Nephron (organoid): Measurements from ENCODE around the gene KIF23.

ENCODE experiments used
- H3K27ac Mint-ChIP-seq, 3 experiments: 2 replicates each; pipeline ENCODE4 v1.8.0; 2020; ENCODE audit warnings: mixed read lengths in 3 of 3, mild to moderate bottlenecking in 2 of 3, moderate library complexity in 1 of 3
- H3K27me3 Mint-ChIP-seq: 2 replicates; pipeline ENCODE4 v1.8.0; 2021; ENCODE audit warnings: low read depth, mild to moderate bottlenecking, moderate library complexity, mixed read lengths
- H3K36me3 Mint-ChIP-seq: 2 replicates; pipeline ENCODE4 v1.8.0; 2020; ENCODE audit warnings: low read depth, mixed read lengths
- H3K4me1 Mint-ChIP-seq: 2 replicates; pipeline ENCODE4 v1.8.0; 2020; ENCODE audit warnings: mixed read lengths
- H3K4me3 Mint-ChIP-seq, 3 experiments: 2 replicates each; pipeline ENCODE4 v1.8.0; 2020; ENCODE audit warnings: mild to moderate bottlenecking in 3 of 3, mixed read lengths in 3 of 3, moderate library complexity in 2 of 3
- H3K9me3 Mint-ChIP-seq: 2 replicates; pipeline ENCODE4 v1.8.0; 2020; ENCODE audit warnings: mixed read lengths
- TF ChIP-seq, protein P1 (sequence below), 3 experiments: fragments of 200-600 bp; sonication (generic); IDR thresholded peaks; one replicate each; pipeline ENCODE4 v1.5.0; 2021; ENCODE audit warnings: antibody characterized with exemption in 3 of 3; ENCODE audit not compliant: unreplicated experiment in 3 of 3

The KIF23 gene

DNA sequence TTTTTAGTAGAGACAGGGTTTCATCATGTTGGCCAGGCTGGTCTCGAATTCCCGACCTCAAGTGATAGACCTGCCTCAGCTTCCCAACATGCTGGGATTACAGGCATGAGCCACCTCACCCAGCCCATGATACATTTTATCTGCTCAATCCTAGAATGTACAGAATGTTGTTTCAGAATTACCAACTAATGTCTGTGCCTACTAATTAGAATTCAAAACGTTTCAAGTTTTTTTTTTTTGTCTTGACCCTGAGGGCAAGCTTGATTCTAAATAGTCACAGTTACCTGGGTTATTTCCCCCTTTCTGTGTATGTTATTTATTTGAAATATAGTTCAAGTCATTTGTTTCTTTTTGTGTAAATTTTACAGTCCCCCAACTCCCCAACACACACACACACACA, 5.3 kb upstream of the KIF23 start:
- H3K4me1 Mint-ChIP-seq, result peaks cover 8% of the 10 kb centered on the region
- no peak overlapping the region for H3K27ac Mint-ChIP-seq
- TF ChIP-seq, protein P1, sequence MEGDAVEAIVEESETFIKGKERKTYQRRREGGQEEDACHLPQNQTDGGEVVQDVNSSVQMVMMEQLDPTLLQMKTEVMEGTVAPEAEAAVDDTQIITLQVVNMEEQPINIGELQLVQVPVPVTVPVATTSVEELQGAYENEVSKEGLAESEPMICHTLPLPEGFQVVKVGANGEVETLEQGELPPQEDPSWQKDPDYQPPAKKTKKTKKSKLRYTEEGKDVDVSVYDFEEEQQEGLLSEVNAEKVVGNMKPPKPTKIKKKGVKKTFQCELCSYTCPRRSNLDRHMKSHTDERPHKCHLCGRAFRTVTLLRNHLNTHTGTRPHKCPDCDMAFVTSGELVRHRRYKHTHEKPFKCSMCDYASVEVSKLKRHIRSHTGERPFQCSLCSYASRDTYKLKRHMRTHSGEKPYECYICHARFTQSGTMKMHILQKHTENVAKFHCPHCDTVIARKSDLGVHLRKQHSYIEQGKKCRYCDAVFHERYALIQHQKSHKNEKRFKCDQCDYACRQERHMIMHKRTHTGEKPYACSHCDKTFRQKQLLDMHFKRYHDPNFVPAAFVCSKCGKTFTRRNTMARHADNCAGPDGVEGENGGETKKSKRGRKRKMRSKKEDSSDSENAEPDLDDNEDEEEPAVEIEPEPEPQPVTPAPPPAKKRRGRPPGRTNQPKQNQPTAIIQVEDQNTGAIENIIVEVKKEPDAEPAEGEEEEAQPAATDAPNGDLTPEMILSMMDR (IDR thresholded peaks at IDR 0.05; ENCODE audit: unreplicated experiment in 3 of 3), result no peak
- H3K9me3 Mint-ChIP-seq, result no peaks in the 10 kb centered on the region
- no peaks in the 10 kb centered on the region for H3K36me3 Mint-ChIP-seq
- no peak overlapping the region for H3K4me3 Mint-ChIP-seq
- H3K27me3 Mint-ChIP-seq, result peaks cover 3% of the 10 kb centered on the region

DNA sequence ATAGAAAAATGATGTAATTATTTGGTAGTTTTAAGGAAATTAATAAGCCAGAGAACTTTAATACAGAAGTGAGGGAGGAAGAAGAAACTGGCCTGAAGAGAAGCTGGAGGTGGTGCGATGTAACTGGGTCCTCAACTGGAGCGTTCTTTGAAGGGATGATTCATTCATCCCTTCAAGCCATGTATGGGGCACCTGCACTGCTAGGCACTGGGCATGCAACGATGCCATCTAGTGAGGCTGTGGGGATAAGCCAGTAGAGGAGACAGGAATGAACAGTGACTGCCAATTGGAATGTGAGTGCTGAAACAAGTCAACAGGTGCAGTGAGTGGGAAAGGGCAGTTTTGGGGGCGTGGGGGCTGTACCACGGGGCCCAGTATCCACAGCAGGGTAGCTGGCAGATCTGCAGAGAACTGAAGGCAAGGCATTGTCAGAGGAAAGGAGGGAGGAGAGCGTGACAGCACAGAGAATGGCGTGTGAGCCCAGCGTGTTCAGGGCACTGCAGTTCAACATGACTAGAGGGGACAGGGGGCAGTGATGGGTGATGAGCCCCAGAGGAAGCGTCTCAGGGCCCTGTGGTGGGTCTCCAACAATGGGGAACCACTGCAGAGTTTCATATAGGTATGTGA, 3.8 kb upstream of the KIF23 start:
- no peak overlapping the region for H3K4me3 Mint-ChIP-seq
- no peak overlapping the region for H3K27ac Mint-ChIP-seq
- no peaks in the 10 kb centered on the region for H3K9me3 Mint-ChIP-seq
- H3K27me3 Mint-ChIP-seq, result peaks cover 8% of the 10 kb centered on the region
- no peaks in the 10 kb centered on the region for H3K36me3 Mint-ChIP-seq
- TF ChIP-seq, protein P1 (IDR thresholded peaks at IDR 0.05; ENCODE audit: unreplicated experiment in 3 of 3), result peak in 2 of 3 experiments; percentile 21 to 38
- peaks cover 12% of the 10 kb centered on the region for H3K4me1 Mint-ChIP-seq

DNA sequence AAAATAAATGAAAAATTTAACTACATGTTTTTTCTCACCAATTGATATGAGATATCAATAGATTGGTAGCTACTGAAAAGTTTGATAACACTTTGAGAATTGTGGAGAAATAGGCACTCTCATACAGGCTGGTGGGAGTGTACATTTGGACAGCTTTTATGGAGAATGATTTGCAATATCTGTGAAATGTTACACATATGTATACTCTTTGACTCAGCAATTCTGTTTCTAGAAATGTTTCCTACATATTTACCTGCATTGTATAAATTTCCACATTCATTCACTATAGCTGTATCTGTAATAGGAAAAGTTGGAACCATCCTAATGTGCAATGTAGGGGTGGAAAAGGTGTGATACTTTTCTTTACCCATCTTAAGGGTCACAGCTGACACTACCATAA, 1.9 kb upstream of the KIF23 start:
- Mint-ChIP-seq H3K27me3 (peaks cover 4% of the 10 kb centered on the region), H3K4me1 (peaks cover 19% of the 10 kb centered on the region), H3K4me3 (peak overlapping the region in 1 of 3 experiments; percentile 59), H3K9me3 (no peaks in the 10 kb centered on the region), H3K27ac (no peak overlapping the region), H3K36me3 (no peaks in the 10 kb centered on the region)
- TF ChIP-seq, protein P1 (IDR thresholded peaks at IDR 0.05; ENCODE audit: unreplicated experiment in 3 of 3), result no peak

DNA sequence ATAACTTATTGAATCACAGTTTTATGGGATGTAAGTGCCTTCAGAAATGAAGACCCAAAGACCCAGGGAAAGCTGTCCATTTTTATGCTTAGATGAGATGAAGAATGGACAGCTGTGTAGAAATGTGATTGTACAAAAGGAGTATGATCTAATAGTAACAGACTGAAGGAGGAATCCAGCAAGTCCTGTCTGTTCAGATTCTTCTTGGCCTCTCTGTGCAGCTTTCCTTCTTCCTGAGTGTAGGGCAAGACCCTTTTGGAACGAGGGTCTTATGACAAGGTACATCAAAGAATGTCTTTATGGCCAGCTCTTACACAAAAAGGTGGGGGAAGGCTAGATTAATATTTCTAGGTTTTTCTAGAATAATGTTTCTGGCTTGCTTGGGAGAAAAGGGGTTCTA, 1.4 kb upstream of the KIF23 start:
- peaks cover 4% of the 10 kb centered on the region for H3K27me3 Mint-ChIP-seq
- no peaks in the 10 kb centered on the region for H3K9me3 Mint-ChIP-seq
- peaks cover 3% of the 10 kb centered on the region for H3K36me3 Mint-ChIP-seq
- H3K27ac Mint-ChIP-seq, result no peak overlapping the region
- H3K4me1 Mint-ChIP-seq, result peaks cover 19% of the 10 kb centered on the region
- peak overlapping the region; percentile 91 to 95 (median 91) for H3K4me3 Mint-ChIP-seq
- TF ChIP-seq, protein P1 (IDR thresholded peaks at IDR 0.05; ENCODE audit: unreplicated experiment in 3 of 3), result no peak

DNA sequence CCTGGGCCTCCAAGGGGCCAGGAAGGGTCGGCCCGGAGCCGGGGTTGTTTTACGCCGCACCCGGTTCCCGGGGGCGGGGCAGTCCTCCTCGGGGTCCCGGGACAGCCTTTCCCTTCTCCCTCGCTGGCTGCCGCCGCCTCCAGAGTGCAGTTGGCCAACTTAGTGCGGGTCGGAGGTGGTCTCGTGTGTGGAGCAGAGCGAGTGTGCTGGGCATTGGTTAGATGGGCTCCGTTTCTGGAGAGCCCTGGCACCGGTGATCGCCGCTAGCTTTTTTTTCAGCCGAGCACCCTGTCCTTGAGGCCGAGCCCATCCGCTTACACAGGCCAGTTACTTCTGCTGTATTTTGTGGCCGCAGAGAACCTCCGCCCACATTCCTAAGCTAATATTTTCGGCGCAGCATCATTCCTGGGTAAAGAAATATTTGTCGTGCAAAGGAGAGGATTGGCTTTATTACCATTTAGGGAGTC, 585 bp downstream of the KIF23 start:
- H3K27me3 Mint-ChIP-seq, result peaks cover 4% of the 10 kb centered on the region
- H3K27ac Mint-ChIP-seq, result peak overlapping the region; percentile 68 to 85 (median 84)
- peaks cover 18% of the 10 kb centered on the region for H3K36me3 Mint-ChIP-seq
- H3K4me1 Mint-ChIP-seq, result peaks cover 19% of the 10 kb centered on the region
- H3K4me3 Mint-ChIP-seq, result peak overlapping the region; percentile 87 to 89 (median 89)
- H3K9me3 Mint-ChIP-seq, result no peaks in the 10 kb centered on the region
- TF ChIP-seq, protein P1 (IDR thresholded peaks at IDR 0.05; ENCODE audit: unreplicated experiment in 3 of 3), result no peak

DNA sequence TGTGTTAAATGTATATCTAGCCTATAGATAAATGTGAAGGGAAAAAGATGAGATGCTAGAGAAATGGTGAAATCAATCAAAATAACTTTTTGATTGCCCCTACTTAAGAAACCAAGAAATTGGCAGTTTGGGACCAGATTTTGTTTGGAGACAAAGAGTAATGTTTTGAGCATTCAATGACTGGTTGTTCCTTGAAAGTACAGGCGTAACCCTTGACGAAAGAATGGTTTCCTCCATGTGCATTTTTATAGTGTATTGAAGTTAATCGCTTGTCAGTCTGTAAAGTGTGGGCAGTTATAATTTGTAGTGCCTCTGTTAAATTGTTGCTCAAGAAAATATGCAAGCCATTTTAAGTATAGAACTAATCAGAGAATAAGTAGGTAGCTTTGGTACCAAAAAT, 1.2 kb downstream of the KIF23 start:
- H3K36me3 Mint-ChIP-seq, result peaks cover 20% of the 10 kb centered on the region
- TF ChIP-seq, protein P1 (IDR thresholded peaks at IDR 0.05; ENCODE audit: unreplicated experiment in 3 of 3), result no peak
- H3K27me3 Mint-ChIP-seq, result peaks cover 4% of the 10 kb centered on the region
- H3K4me3 Mint-ChIP-seq, result peak overlapping the region; percentile 84 to 89 (median 89)
- H3K27ac Mint-ChIP-seq, result peak overlapping the region; percentile 6 to 85 (median 68)
- H3K9me3 Mint-ChIP-seq, result no peaks in the 10 kb centered on the region
- H3K4me1 Mint-ChIP-seq, result peaks cover 19% of the 10 kb centered on the region
